NCI-H2029 treated with DMSO at 0.1 percent for 48 hours (cell line): Measurements from ENCODE around the gene TRIP4.
"Not testable (repeated sequence)": the region's sequence is repeated elsewhere in the genome, so short reads cannot be mapped to it uniquely, and the experiment has no call there.

Source experiments
- DNase-seq: peaks from one replicate; lab custom pipeline; 2025; lab: John Stamatoyannopoulos, UW

TRIP4 gene

DNA sequence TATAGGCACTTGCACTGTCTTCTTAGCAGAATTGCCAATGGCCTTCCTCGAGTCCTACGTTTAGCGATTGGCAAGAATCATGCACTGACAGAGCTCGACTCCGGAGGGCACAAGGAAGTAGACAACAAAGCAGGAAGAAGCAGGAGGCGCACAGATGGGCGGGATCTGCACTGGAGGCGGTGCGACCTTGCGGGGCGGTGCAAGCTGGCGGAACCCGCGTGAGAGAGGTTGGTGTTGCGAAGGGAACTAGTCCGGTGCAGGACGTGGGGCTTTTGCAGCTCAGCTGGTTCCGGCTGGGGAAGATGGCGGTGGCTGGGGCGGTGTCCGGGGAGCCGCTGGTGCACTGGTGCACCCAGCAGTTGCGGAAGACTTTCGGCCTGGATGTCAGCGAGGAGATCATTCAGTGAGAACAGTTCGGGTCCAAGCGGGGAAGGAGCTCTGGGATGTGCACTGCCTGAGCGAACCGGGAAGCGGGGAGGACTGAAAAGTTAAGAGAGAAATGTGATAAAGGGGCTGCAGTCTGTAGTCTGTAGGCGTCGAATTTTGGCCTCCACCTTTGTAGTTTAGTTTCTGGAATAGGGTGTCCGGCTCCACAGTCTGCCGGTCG is at the start of gene TRIP4:
TRIP4 (plus strand) TSS at position 275 of the 607 bp plus-strand sequence; CDS start at position 303, 28 bp downstream.
- peak; percentile 74 for DNase-seq

DNA sequence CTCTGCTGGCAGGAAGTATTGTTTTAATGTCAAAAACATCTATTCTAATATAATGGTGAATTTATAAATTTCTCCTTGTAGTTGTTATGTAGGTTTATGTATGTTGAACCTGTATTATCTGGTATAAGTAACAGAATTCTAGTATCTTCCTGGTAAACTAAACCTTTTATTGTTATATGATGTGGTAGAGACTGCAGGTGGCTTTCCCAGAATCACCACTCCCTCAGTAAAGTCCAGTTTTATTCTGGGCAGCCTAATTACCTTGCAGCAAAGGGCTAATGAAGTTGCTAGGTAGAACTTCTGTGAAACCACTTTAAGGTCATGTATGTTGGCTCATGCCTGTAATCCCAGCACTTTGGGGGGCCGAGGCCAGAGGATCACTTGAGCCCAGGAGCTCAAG is 47.3 kb upstream of the TRIP4 start:
- no peak for DNase-seq

DNA sequence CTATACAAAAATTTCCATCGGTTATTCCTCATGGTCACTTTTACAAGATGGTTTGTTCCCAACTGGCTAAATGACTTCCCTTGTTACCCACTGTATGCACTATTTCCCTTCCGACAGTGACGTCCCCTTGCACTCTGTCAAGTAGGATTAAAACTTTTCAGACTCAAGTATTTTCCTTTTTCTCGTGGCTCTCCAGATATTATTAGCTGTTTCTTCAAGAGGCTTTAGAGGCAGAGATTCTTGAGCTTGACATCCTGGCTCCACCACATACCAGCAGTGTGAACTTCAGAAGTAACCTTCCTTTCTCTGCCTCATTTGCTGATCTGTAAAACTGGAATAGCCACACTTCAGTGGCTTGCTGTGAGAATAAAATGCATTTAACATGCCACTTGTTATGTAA is 45.7 kb upstream of the TRIP4 start:
- no peak for DNase-seq

DNA sequence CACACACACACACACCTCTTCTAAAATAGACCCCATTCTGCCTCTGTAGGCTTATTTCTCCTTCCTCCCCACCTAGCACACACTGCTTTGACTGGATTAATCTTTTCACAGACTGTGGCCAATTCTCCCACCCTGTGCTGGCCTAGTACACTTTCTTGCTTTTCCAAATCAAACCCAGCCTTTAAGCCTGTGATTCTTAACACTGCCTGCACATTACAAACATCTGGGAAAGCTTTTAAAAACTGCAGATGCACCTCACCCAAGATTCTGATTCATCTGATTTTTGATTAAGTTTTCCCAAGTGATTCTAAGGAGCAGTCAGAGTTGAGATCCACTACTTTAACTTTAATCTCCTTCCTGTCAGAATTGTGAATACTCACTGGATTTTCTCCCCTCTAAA is 44.4 kb upstream of the TRIP4 start:
- DNase-seq, result no peak

DNA sequence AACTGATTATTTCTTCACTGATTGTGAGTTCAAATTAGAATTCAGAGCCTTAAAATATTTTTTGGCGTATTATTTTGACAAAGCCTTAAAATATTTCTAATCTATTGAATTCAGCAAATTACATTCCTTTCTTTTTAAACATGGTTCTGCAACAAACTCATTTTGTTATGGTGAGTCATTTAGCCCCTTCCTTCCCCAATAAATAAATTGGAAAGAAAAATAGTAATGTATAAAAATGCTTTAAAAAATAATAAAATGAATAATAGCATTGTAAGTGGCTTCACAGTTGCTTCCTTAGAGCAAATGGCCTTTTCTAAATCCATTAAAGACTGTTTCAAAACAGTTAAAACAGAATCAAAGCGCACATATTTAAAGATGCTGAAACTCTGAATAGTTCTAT is 43.8 kb upstream of the TRIP4 start:
- no peak for DNase-seq

DNA sequence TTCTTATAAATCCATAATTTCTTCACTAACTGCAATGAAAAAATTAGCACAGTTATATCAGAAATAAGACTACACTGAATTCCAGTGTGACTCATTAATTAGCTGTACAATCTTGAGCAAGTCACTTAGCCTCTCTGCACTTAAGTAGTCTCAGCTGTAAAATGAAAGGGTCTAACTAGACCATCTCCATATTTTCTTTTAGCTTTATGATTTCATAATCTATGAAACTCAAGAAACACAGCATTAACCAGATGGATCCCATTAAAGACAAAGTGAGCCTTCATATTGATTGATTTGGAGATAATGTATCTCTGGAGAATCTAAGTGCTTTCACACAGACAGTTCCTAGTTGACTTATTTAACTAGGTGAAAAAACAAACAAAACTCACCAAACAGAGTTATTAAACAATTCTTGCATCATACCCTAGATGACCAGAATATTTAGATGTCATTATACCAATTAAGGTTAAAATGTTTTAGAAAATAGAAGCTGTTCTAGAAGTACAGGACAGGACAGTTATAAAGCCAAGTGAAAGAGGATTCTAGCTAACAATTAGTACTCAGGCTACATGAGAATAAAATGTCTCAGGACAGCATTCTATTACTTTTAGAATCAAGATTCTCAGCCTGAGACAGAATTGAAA is 42.9 kb upstream of the TRIP4 start:
- DNase-seq, result no peak

DNA sequence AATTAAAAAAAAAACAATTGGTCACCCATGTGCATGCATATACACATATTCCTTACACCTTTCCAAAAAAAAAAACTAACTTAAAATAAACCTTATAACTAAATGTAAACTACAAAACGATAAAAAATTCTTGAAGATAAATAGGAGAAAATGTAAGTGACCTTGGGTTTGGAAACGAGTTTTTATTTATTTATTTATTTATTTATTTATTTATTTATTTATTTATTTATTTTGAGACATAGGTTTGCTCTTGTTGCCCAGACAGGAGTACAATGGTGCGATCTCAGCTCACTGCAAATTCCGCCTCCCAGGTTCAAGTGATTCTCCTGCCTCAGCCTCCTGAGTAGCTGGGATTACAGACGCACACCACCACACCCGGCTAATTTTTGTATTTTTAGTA is 41.4 kb upstream of the TRIP4 start:
- not testable (repeated sequence) for DNase-seq

DNA sequence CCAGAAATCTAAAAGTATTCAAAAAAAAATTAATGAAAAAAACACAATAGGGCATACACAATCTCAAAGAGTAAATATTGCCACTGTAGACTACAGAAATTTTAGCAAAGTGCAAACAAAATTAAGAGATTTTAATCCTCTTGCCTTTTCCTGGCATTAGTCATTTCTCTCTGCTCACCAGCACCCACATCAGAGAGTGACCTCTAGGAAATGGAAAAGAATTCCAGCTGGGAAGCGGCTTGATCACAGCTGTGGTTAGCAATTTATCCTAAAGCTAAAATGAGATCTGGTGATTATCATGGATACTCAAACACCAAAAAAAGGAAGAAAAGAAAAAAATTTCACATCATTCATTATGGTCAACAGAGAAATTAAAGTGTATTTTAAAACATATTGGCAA is 39.2 kb upstream of the TRIP4 start:
- DNase-seq, result no peak

DNA sequence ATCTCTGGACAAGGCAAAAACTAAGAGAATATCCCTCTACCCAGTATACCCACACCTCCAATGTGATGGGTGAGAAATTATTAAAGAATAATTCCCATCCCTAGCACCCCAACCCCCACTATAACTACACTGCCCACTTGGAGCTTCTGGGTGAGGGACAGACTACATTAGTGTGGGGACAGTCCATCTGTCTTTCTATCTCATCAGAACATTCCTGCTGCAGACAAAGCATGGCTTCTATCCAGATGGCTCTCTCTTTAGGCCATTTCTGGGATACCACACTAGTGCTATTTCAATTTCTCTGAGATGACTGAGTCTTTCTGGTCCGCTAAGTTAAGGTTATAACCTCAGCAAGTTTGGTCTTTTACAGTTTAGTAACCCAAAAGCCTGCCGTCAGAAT is 38.3 kb upstream of the TRIP4 start:
- DNase-seq, result no peak

DNA sequence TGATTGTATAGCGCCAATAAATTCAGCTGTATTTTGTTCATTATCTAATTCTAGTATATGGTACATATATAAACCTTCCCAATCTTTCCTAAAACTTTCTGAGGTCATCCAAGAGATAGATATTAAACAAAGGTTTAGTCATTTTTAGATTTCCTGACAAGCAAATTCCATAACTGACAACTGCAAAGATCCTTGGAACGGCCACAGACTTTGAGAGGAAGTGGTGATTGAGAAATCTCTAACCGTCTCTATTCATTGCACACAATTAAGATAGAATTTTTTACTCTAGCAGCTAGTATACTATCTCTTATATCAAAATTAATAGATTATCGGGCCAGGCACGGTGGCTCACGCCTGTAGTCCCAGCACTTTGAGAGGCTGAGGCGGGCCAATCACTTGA is 36.4 kb upstream of the TRIP4 start:
- DNase-seq, result no peak

DNA sequence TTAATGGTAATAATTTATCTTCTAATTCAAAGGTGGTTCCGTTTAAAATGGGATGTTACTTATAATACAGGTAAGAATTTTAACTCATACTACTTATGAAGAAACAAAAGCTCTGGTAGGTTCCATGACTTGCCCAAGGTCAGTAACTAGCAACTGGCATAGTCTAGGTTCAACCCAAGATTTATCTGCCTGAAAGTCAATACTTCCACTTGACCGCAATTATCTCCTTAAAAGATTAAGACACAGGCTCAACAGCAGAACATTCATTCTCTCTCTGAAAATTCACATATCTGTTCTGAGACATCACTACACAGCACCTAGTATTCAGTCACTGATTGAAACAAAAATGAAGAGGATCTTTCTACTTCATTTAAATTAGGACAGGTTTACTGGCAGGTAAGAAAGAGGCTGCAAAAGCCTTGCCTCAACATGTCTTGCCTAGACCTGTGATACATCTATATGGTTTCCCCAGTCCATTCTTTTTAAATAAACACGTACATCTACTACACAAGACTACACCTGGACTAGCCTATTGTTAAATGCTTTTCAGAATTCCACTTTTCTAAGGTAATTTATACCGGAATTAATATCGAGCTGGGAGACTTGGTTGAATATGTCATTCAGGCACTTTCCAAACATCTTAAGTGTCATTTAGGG is 32.8 kb upstream of the TRIP4 start:
- no peak for DNase-seq

DNA sequence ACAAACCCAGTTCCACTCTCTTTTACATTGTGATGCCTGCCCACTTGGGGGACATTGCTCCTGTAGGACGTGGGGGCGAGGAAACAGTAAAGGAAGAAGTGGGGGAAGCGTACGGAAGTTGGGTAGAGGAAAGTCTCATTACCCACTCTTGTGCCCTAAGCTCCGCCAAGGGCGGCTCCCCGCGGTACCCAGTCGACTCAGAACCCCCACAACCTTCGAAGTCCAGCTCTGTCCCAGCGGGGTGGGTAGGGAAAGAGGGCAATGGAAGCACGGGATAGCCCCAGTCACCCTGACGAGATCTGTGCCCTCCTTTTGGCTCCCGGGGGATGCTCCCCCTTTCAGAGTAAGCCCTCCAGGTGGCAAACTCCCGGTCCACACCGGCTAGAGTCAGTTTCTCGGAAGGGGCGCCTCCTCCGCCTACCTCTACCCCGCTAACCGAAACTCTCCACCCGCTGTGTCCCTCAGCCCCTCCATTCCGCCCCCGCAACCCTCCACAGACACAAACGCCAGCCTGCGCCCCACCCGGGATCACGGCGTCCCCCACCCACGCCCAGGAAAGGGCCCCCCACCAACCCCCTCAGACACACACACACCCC is 32.2 kb upstream of the TRIP4 start:
- no peak for DNase-seq

DNA sequence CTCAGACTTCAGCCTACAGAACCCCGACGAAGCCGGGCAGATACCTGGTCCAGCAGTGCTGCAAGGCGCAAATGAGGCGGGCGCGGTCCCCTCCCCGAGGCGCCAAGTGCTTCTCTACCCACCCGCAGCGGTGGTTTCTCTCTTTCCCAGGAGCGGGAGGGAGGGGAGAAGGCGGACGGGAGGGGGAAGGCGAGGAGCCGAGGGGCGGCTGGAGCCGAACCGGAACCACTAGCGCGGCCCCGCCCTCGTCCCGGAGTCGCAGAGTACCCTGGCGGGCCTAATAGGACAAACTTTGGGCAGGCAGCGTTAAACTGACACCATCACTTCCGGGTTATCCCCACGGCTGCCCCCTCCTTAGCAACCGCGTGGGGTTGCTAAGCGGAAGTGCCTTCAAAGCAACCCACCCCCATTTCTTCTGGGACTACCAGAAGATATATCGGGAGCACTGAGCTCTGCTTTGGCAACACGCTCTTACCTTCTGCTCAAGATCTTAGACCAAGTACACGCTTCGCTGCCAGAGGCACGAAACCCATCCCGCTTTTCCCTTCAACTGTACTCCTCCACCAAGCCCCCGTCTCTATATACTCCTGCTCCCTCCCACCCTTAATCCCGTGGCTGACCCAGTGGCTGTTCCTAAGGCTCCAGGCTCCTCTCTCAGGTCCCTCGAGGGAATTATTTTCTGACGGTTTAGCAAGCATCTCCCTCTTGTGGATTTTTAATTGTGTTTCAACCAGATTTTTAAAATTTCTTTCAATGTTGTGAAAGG is 31.5 kb upstream of the TRIP4 start, which contains the start of gene CSNK1G1:
CSNK1G1 (minus strand) TSS at position 230 of the 766 bp plus-strand sequence. CDS start 55,674 bp downstream, outside the sequence.
- DNase-seq, result peak; percentile 81

DNA sequence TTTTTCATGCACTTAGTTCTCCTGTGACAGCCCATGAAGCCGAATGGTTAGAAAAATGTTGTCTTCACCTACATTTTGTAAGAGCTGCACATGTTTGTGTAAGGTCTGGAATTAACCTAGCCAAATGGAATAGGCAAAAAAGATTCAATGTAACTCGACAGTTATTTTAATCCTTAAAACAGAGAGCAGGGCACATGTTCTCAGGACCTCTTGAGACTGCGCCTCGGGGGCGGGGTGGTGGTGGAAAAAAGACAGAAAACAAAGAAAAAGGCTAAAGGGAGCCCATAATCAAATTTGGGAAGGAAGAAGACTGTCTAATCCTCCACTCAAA is 31.0 kb upstream of the TRIP4 start:
- DNase-seq, result no peak

DNA sequence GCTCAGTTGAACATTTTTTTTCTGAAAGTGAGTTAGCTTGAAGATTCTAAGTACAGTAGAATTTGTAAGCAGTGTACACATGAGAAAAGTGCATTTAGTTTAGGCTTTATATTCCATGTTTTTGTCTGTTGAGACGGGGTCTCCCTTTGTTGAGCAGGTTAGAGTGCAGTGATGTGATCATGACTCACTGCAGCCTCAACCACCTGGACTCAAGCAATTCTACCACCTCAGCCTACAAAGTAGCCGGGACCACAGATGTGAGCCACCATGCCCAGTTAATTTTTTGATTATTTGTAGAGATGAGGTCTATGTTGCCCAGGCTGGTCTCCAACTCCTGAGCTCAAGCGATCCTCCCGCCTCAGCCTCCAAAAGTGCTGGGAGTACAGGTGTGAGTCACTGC is 26.4 kb upstream of the TRIP4 start:
- no peak for DNase-seq

DNA sequence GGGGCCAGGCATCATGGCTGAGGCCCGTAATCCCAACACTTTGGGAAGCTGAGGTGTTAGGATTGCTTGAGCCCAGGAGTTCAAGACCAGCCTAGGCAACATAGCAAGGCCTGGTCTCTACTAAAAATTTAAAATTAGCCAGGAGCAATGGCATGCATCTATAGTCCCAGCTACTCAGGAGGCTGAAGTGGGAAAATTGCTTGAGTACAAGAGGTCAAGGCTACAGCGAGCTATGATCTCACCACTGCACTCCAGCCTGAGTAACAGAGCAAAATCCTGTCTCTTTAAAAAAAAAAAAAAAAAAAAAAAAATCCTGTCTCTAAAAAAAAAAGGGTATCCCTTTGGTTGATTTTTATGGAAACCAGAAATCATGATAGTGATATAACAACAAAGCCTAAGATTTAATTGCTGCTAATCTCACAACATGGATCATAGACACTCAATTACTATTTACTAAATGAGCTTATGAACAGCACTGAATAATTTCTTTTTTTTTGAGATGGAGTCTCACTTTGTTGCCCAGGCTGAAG is 18.5 kb upstream of the TRIP4 start:
- DNase-seq, result no peak

DNA sequence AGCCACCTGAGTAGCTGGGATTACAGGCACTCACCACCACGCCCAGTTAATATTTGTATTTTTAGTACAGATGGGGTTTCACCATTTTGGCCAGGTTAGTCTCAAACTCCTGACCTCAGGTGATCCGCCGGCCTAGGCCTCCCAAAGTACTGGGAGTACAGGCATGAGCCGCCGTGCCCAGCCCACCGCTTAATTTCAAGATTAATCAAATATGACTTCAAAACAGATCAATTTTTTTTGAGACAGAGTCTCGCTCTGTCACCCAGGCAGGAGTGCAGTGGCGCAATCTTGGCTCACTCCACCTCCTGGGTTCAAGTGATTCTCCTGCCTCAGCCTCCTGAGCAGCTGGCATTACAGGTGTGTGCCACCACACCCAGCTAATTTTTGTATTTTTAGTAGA is 16.3 kb upstream of the TRIP4 start:
- not testable (repeated sequence) for DNase-seq

DNA sequence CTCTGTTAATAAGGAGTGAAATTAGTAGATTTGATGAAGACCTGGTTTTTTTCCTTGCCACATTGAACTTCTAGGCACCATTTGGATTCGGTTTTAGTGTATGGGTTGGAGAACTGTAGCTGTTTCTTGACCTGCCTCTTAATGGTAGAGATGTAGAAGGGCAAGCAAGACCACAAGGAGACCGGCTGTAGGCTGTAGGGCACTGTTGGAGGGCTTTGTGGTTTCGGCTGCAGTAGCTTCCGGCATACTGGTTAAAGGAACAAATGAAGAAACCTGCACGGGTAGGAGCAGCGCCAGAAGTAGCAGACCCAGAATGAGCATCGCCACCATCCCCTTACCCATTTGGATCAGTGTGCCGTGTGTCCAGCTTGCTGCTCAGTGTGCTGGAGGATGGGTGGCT is 14.3 kb upstream of the TRIP4 start:
- DNase-seq, result no peak

DNA sequence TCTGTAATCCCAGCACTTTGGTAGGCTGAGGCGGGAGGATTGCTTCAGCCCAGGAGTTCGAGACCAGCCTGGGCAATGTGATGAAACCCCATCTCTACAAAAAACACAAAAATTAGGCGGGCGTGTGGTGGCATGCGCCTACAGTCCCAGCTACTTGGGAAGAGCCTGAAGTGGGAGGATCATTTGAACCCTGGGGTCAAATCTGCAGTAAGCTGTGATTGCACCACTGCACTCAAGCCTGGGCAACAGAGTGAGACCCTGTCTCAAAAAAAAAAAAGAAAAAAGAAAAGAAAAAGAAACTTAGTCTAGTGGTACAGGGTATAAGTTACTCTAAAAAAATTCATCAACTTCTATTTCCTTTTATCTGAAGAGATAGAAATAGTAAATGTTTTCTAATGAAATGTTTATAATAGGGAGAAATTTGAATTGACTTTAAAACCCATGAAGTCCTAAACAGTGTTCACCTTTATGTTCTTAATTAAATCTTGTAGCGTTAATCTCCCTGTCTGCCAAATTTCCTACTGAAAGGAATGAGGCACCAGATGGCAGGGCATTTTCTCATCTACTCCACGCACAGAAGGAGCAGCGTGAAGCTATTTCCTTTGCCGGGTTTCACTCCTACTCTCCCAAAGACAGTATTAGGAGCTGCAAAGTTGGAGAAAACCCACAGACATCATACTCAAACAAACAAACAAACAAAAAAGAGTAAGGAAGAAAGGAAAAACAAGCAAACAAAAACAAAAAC is 8.2 kb upstream of the TRIP4 start:
- DNase-seq, result no peak

DNA sequence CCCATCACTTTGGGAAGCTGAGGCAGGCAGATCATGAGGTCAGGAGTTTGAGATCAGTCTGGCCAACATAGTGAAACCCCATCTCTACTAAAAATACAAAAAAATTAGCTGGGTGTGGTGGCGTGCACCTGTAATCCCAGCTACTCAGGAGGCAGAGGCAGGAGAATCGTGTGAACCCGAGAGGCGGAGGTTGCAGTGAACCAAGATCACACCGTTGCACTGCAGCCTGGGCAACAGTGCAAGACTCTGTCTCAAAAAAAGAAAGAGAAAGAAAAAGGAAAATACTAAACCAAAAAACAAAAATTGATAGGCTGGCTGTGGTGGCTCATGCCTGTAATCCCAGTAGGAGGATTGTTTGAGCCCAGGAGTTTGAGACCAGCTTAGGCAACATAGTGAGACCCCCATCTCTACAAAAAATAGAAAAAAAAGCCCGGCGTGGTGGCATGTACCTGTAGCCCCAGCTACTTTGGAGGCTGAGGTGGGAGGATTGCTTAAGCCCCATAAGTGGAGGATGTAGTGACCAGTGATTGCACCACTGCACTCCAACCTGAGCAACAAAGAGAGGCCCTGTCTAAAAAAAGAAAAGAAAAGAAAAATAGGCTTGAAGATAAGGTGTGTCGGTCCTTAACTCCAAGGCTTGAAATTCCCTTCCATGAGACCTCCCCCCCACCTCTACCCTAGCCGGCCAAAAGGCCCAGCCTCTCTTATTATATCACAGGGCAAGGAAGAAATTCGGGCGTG is 7.3 kb upstream of the TRIP4 start:
- not testable (repeated sequence) for DNase-seq
